ENCODE measurements around the gene EFNA2. TPM values are rescaled to one million over a fixed set of nuclear protein-coding genes. Genes with fewer than 3 reads are reported as not detected.
A peak's percentile ranks its signal among the peaks of the same experiment; 100 is the strongest.

Gene EFNA2
- total and polyA plus RNA-seq, 5 donors from 2014 or later: not detected

DNA sequence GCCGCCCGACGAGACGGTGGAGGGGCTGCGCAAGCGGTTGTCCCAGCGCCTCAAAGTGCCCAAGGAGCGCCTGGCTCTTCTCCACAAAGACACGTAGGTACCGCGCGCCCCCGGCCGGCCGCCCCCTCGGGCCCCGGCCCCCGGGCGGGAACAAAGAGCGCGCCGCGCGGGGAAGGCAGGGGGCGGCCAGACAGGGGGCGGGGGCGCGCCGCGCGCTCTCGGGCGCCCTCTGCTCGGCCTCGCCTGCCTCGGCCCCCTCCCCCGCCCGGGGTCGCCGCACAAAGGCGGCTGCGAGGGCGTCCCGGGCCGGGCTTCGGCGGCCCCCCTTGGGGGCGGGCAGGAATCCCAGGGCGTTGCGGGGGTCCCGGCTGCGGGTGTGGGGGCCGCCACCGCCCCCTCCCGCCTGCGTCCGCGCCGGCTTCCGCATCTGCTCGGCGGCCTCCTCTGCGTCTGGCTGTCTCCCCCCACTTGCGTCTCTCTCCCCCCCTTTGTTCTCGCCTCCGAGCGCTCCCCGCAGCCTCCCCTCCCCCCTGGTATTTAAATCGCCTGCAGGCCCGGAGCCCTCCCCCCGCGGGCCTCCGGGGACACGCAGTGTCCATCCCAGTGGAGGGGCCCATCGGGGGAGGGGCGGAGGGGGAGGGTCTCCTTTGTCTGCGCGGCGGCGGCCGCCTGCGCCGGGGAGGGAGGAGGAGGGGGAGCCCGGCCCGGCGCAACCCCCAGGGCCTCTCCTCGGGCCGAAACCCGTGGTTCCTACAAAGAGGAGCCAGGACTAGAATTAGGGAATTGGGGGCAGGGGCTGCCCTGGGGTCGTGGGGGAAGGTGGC is 35.0 kb upstream of the EFNA2 start:
- H3K27ac Mint-ChIP-seq: peak overlapping the region in 2 of 3 donors; percentile 26 to 89
- H3K36me3 ChIP-seq (ENCODE audit: control insufficient read depth, insufficient read depth, low read length): peaks cover 17% of the 10 kb centered on the region
- H3K27ac ChIP-seq (ENCODE audit: insufficient read depth, low read length, poor library complexity, severe bottlenecking): peak overlapping the region; percentile 88
- no peaks in the 10 kb centered on the region for H3K36me3 Mint-ChIP-seq
- H3K4me1 ChIP-seq (ENCODE audit: control insufficient read depth, insufficient read depth, low read length, poor library complexity, severe bottlenecking): peaks cover 47% of the 10 kb centered on the region
- H3K4me1 Mint-ChIP-seq: peaks cover 0 to 18% (median 5%) of the 10 kb centered on the region in 4 donors
- peak overlapping the region; percentile 51 for H3K4me3 ChIP-seq (ENCODE audit: low read depth, low read length)
- no peaks in the 10 kb centered on the region for H3K27me3 ChIP-seq (ENCODE audit: control insufficient read depth, insufficient read depth, low read length)
- no peaks in the 10 kb centered on the region for H3K9me3 ChIP-seq (ENCODE audit: control insufficient read depth in 2 of 2, low read length in 2 of 2)
- DNase-seq: peak; percentile 61 to 76 (median 76)
- no peaks in the 10 kb centered on the region for H3K27me3 Mint-ChIP-seq
- H3K4me3 Mint-ChIP-seq: peak overlapping the region; percentile 90 to 99 (median 95)
- peaks cover 0 to 4% (median 0%) of the 10 kb centered on the region in 7 donors for H3K9me3 Mint-ChIP-seq
- no peak for ATAC-seq (ENCODE audit: low read depth in 2 of 2)

DNA sequence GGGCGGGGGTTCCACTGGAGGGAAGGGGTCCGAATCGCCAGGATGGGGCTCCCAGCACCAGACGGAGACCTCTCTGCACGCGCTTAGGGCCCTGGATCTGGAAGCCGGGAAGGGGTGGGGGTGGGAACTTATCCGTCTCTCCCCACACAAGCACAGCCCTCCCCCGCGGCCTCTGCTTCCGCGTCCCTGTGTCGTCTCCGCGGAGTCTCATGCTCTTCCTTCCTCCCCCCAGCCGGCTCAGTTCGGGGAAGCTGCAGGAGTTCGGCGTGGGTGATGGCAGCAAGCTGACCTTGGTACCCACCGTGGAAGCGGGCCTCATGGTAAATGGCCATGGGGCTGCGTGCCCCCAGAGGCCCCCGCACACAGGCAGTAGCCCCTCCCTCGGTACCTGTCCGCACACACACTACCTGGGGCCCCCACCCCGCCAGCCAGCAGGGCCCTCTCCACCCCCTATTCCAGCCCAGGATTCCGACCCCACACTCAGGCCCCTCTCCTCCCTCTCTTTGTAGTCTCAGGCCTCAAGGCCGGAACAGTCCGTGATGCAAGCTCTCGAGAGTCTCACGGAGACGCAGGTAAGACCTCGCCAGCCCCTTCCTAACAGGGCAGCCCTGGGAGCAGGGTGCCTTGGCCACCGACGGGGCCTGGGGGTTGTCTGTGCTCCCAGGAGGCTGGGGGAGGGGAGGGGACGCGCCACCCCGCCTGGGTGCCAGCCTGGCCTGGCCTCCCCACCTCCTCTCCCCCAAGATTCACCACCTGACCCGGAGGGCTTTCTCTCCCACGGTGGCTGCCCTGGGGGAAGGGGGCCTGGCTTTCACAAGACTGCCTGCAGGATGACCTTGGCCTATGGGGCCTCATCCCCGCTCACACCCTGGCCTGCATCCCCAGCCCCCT is 34.1 kb upstream of the EFNA2 start:
- DNase-seq (peak; percentile 58 to 85 (median 60)), ATAC-seq (ENCODE audit: low read depth in 2 of 2) (no peak)
- Histone ChIP-seq H3K4me1 (ENCODE audit: control insufficient read depth, insufficient read depth, low read length, poor library complexity, severe bottlenecking) (peaks cover 51% of the 10 kb centered on the region), H3K36me3 (ENCODE audit: control insufficient read depth, insufficient read depth, low read length) (peaks cover 23% of the 10 kb centered on the region), H3K4me3 (ENCODE audit: low read depth, low read length) (peak overlapping the region; percentile 51), H3K27ac (ENCODE audit: insufficient read depth, low read length, poor library complexity, severe bottlenecking) (peak overlapping the region; percentile 88), H3K27me3 (ENCODE audit: control insufficient read depth, insufficient read depth, low read length) (no peaks in the 10 kb centered on the region), H3K9me3 (ENCODE audit: control insufficient read depth in 2 of 2, low read length in 2 of 2) (no peaks in the 10 kb centered on the region)
- Mint-ChIP-seq H3K36me3 (no peaks in the 10 kb centered on the region), H3K9me3 (peaks cover 0 to 4% (median 0%) of the 10 kb centered on the region in 7 donors), H3K27ac (peak overlapping the region; percentile 89 to 95 (median 95)), H3K4me3 (peak overlapping the region; percentile 90 to 99 (median 95)), H3K27me3 (no peaks in the 10 kb centered on the region), H3K4me1 (peaks cover 0 to 22% (median 5%) of the 10 kb centered on the region in 4 donors)

DNA sequence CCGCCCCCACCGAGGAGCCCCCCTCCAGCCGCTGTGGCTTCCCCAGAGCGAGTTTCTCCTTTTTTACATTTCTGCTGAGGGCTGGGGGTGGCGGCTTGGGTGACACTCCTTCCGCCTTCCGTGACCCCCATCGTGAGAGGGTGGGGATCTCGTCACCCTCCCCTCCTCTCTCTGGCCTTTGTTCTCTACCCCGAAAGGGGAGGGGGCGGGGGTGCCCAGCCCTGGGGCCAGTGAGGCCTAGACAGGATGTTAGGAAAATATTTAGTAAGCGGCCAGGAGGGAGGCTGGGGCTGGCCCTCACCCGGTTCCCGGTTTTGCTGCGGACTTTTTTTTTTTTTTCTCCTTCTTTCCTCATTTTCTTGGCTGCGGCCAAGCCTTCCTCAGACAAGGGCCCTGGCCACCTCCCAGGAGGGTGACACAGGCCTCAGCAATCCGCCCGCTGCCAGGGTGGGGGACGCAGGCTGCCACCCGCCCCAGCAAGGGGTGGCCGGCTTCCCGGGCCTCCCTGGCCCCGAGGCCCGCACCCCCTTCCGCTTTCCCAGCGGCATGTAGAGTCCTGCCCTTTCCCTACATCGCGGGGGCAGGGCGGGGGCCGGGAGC is 33.4 kb upstream of the EFNA2 start:
- Histone ChIP-seq H3K27me3 (ENCODE audit: control insufficient read depth, insufficient read depth, low read length) (no peaks in the 10 kb centered on the region), H3K27ac (ENCODE audit: insufficient read depth, low read length, poor library complexity, severe bottlenecking) (peak overlapping the region; percentile 88), H3K9me3 (ENCODE audit: control insufficient read depth in 2 of 2, low read length in 2 of 2) (no peaks in the 10 kb centered on the region), H3K36me3 (ENCODE audit: control insufficient read depth, insufficient read depth, low read length) (peaks cover 30% of the 10 kb centered on the region), H3K4me3 (ENCODE audit: low read depth, low read length) (no peak overlapping the region), H3K4me1 (ENCODE audit: control insufficient read depth, insufficient read depth, low read length, poor library complexity, severe bottlenecking) (peaks cover 57% of the 10 kb centered on the region)
- H3K27me3 Mint-ChIP-seq: no peaks in the 10 kb centered on the region
- peak overlapping the region; percentile 90 to 99 (median 95) for H3K4me3 Mint-ChIP-seq
- ATAC-seq (ENCODE audit: low read depth in 2 of 2): no peak
- no peaks in the 10 kb centered on the region for H3K36me3 Mint-ChIP-seq
- peak overlapping the region; percentile 41 to 82 (median 65) for H3K27ac Mint-ChIP-seq
- peaks cover 0 to 4% (median 0%) of the 10 kb centered on the region in 7 donors for H3K9me3 Mint-ChIP-seq
- peaks cover 0 to 23% (median 5%) of the 10 kb centered on the region in 4 donors for H3K4me1 Mint-ChIP-seq
- DNase-seq: peak; percentile 53 to 88 (median 70)

DNA sequence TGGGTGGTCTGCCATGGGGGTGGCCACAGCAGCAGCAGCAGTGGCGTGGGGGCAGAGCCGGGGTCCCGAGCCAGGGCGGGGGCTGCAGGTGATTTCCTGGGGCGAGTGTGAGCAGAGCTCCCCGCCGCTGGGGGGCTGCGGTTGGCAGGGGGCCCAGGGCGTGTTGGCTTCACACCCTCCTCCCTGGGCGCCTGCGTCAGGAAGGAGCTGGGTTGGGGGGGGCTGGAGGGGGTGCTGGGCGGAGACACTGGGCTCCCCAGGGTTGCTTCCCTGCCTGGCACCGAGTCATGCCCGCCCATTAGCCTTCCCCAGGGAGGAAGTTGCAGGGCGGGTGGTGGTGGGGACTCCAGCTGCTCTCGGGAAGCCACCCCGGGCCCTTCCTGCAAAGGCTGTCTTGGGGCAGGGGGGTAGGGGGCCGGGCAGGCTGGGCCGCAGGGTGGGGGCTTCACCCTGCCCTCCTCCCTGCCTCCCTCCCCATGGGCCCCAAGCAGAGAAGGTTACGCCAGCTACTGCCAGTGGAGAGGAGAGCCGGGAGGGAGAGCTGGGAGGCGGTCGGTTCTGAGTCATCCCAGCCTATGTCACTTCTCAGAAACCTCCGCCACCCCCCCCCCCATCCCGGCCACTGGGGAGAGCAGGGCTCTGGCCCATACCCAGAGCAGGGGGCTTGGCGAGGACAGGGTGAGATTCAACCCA is 32.7 kb upstream of the EFNA2 start:
- Histone ChIP-seq H3K27me3 (ENCODE audit: control insufficient read depth, insufficient read depth, low read length) (no peaks in the 10 kb centered on the region), H3K27ac (ENCODE audit: insufficient read depth, low read length, poor library complexity, severe bottlenecking) (peak overlapping the region; percentile 88), H3K9me3 (ENCODE audit: control insufficient read depth in 2 of 2, low read length in 2 of 2) (no peaks in the 10 kb centered on the region), H3K4me3 (ENCODE audit: low read depth, low read length) (no peak overlapping the region), H3K36me3 (ENCODE audit: control insufficient read depth, insufficient read depth, low read length) (peaks cover 35% of the 10 kb centered on the region), H3K4me1 (ENCODE audit: control insufficient read depth, insufficient read depth, low read length, poor library complexity, severe bottlenecking) (peaks cover 59% of the 10 kb centered on the region)
- Mint-ChIP-seq H3K36me3 (no peaks in the 10 kb centered on the region), H3K27me3 (no peaks in the 10 kb centered on the region), H3K4me3 (peak overlapping the region; percentile 72 to 96 (median 80)), H3K9me3 (peaks cover 0 to 4% (median 0%) of the 10 kb centered on the region in 7 donors), H3K4me1 (peaks cover 0 to 30% (median 7%) of the 10 kb centered on the region in 4 donors), H3K27ac (peak overlapping the region in 1 of 3 donors; percentile 73)
- ATAC-seq (ENCODE audit: low read depth in 2 of 2) (peak; percentile 4 to 9), DNase-seq (peak; percentile 64 to 89 (median 67))

DNA sequence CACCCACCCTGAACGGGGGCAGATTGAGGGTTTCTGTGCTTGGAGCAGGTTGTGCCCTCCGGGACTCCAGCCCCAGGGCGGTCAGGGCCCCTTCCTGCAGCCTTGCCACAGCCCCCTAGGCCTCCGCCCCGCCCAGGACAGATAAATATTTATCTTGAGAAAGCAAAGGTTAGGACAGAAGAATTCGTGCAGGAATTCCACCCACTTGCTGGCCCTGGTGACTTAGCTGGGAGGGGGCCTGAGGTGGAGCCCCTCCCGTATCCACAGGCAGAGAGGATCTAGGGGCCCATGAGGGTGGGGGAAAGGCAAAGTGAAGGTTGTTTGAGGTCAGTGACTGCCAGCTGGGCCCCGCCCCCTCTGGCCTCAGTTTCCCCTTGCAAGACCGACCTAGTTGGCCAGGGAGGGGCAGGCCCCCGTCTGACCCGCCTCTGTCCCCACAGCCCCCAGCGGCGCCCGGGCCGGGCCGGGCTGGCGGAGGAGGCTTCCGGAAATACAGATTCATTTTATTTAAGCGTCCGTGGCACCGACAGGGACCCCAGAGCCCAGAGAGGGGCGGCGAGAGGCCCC is 32.1 kb upstream of the EFNA2 start:
- Histone ChIP-seq H3K4me1 (ENCODE audit: control insufficient read depth, insufficient read depth, low read length, poor library complexity, severe bottlenecking) (peaks cover 63% of the 10 kb centered on the region), H3K36me3 (ENCODE audit: control insufficient read depth, insufficient read depth, low read length) (peaks cover 35% of the 10 kb centered on the region), H3K4me3 (ENCODE audit: low read depth, low read length) (no peak overlapping the region), H3K27me3 (ENCODE audit: control insufficient read depth, insufficient read depth, low read length) (no peaks in the 10 kb centered on the region), H3K27ac (ENCODE audit: insufficient read depth, low read length, poor library complexity, severe bottlenecking) (peak overlapping the region; percentile 88), H3K9me3 (ENCODE audit: control insufficient read depth in 2 of 2, low read length in 2 of 2) (no peaks in the 10 kb centered on the region)
- Mint-ChIP-seq H3K27me3 (peaks cover 4% of the 10 kb centered on the region), H3K4me3 (peak overlapping the region; percentile 72 to 96 (median 78)), H3K9me3 (peaks cover 0 to 4% (median 0%) of the 10 kb centered on the region in 7 donors), H3K4me1 (peaks cover 0 to 36% (median 7%) of the 10 kb centered on the region in 4 donors), H3K27ac (peak overlapping the region in 2 of 3 donors; percentile 20 to 73), H3K36me3 (no peaks in the 10 kb centered on the region)
- ATAC-seq (ENCODE audit: low read depth in 2 of 2): no peak
- DNase-seq: no peak

DNA sequence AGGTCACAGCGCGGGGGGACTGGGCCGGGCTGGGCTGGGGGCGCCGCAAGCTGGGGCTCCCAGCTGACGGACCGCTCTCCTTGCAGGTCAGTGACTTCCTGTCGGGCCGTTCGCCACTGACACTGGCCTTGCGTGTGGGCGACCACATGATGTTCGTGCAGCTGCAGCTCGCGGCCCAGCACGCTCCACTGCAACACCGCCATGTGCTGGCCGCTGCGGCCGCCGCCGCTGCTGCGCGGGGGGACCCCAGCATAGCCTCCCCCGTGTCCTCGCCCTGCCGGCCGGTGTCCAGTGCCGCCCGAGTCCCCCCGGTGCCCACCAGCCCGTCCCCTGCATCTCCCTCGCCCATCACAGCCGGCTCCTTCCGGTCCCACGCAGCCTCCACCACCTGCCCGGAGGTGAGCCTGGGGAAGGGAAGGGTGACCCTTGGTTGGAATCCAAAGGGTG is 31.6 kb upstream of the EFNA2 start:
- Mint-ChIP-seq H3K27ac (peak overlapping the region in 1 of 3 donors; percentile 69), H3K4me3 (peak overlapping the region in 3 of 4 donors; percentile 48 to 66 (median 60)), H3K27me3 (peaks cover 9% of the 10 kb centered on the region), H3K9me3 (peaks cover 0 to 4% (median 0%) of the 10 kb centered on the region in 7 donors), H3K4me1 (peaks cover 0 to 41% (median 12%) of the 10 kb centered on the region in 4 donors), H3K36me3 (no peaks in the 10 kb centered on the region)
- DNase-seq (no peak), ATAC-seq (ENCODE audit: low read depth in 2 of 2) (no peak)
- Histone ChIP-seq H3K4me1 (ENCODE audit: control insufficient read depth, insufficient read depth, low read length, poor library complexity, severe bottlenecking) (peaks cover 68% of the 10 kb centered on the region), H3K9me3 (ENCODE audit: control insufficient read depth in 2 of 2, low read length in 2 of 2) (no peaks in the 10 kb centered on the region), H3K27me3 (ENCODE audit: control insufficient read depth, insufficient read depth, low read length) (no peaks in the 10 kb centered on the region), H3K4me3 (ENCODE audit: low read depth, low read length) (no peak overlapping the region), H3K27ac (ENCODE audit: insufficient read depth, low read length, poor library complexity, severe bottlenecking) (peak overlapping the region; percentile 88), H3K36me3 (ENCODE audit: control insufficient read depth, insufficient read depth, low read length) (peaks cover 35% of the 10 kb centered on the region)
